ENCODE measurements around the gene NUDCD3.

Gene NUDCD3

DNA sequence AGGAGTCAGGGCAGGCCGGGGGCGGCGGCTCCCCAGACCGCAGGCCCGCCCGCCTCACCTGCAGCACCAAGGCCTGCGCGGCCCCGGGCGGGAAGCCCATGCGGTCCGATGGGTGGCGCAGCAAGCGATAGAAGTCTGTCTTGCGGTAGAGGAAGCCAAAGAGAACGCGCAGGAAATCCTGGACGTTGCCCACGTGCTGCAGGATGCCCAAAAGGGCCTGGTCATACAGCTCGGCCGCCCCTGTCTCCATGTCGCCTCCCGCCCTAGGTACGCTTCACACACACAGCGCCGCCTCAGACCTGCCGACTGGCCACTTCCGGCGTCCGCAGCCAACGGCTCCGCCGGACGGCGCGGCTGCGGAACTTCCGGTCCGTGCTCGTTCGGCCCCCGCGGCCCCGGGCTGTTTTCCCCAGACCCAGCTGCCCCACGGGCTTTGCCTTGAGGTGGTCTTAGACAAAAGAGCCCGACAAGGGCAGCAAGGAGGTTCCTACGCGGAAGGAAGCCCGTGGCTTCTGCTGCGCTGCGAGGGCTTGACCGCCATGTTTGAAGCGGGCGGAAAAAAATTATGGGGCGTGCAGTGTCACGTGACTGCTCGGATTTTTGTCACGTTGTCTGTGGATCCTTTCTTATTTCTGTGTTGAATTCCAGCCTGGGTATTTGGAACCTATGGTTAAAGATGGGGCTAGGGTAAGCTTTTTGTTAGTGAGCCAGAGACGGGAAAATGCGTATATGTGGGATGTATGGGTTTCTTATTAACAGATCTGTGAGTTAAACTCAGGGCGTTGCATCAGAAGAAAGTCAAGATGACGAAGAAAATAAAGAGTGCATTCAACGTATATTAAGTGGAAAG is at the start of gene NUDCD3:
TSS of gene NUDCD3 (minus strand) at position 308 of the 850 bp plus-strand sequence. CDS start at position 250, 58 bp downstream.
- peak; percentile 93 for DNase-seq

DNA sequence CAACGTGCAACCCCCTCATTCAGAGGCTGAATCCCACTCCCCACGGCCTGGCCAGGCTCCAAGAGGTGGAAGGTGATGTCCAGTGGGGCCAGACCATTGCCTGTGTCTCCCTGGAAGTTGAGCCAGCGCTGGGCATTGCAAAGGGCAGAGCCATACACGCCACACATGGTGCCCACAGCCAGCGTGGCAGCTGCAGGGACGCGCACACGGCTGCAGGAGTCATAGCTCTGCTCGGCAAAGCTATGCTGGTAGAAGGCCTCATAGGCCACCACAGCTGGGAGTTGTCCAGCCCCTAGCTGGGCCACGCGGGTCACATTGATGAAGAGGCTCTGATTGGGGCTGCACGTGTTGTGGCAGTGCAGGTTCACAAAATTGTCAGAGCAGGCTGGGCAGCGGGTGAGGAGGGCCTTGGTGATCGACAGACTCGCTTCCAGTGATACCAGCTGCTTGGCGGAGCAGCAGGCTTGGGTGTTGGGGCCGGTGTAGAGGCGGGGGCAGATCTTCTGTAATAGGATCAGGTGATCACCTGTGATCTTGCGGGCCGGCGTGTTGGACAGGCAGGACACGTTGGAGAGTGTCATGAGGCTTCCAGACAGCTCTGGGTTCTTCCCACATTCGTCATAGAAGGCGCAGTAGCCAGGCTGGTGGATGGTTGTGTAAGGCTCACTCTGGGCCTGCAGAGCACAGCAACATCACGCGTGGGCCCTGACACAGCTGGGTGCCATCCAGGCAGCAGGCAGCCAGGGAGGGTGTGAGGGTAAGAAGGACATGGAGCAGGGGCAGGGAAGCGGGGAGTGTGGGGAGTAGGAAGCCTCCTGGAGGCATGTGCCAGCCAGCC is 49.4 kb upstream of the NUDCD3 start:
- peak; percentile 41 for DNase-seq

DNA sequence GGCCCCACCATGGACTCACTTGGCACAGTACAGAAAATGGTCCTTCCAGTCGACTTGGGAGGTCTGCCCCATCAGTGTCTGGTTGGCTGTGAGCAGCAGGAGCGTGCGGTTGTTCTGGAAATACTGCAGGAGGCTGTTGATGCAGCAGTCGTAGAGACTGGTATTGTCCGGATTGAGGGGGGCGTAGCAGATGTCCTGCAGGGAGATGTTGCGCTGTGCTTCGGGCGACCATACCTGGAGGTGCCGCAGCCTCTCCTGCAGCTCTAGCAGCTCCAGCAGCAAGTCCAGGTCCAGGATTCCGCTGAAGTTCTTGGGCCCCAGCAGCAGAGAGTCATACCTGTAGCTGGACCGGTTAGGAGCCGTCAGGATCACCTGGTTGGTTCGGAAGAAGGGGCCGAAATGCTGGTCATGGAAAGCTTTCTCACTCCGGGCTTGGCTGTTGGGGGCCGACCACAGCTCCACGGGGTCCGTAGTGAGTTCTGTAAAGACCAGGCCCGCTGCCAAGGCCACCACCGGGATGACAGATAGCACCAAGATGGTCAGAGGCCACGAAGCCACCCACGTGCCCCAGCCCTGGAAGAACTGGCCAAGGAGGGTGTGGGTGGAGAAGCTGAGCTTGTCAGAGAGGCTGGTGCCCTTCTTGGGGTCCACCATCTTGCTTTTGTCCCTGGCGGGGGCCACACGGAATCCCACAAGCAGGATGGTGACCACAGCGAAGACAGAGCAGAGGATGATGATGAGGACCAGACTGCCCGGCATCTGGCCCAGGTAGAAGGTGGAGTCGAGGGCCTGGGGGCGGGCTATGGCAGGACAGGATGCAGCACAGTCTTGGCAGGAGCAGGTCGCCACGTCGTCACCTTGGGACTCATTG is 48.6 kb upstream of the NUDCD3 start:
- DNase-seq: no peak

DNA sequence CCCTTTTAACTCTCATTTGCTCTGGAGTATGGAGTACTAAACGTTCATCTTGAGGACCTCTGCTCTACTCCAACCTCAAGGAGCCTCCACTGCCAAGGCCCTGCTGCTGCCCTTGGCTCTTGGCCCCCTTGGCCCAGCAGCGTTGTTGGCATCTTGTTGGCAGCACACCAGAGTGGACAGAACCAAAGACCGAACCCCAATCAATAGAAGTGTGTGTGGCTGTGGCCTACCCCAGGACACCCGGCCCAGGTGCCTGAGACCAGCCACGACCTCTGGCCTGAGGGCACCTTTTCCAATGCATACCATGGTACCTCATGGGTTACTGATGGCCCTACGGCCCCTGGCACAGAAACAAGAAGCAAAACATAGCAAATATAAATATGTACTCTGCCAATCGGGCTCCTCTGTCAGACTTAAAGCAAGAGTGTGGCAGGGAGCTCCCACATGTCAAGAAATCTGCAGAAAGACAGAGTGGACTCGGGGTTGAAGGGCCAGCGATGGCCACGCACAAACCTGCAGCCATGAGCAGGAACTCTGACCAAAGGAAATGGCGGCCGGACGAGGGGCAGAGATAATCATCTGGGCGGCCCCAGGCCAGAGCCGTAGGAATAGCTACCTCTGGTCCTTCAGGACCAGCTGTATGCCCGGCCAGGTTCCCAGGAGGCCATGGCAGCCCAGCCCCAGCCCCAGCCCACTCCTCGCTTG is 47.8 kb upstream of the NUDCD3 start:
- DNase-seq: no peak

DNA sequence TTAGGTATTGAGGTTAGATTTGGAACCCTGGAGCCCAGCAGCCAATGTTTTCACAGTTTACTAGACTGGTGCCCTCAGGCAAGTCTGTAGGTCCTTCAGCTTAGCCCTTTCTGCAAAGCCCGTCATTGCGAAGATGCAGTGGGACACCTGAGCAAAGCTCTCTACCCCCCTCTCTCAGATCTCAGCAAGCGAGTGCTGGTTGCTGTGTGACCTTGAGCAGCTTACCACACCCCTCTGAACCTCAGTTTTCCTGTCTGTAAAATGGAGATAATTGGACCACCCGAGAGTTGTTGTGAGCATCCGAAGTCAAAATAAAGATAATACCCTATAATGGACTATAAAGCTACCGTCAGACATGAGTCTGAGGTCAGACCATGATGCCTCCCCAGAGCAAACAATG is 47.0 kb upstream of the NUDCD3 start:
- DNase-seq: no peak

DNA sequence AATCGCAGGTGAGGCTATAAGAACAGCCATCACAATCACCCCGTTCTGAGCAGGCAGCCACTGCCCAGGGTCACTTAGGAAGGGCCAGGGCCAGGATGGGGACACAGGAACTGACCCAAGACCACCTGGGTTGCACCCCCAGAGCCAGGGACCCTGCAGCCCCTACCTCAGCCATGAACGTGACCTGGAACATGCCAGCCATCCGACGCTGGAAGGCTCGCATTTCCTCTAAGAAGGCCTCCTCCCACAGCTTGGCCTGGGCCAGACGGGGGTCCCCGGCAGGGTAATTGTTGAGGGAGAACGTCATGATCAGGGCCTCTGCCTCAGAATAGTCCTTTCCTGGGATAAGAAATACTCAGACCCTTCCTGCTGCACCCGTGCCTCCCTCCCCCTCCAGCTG is 45.6 kb upstream of the NUDCD3 start:
- no peak for DNase-seq

DNA sequence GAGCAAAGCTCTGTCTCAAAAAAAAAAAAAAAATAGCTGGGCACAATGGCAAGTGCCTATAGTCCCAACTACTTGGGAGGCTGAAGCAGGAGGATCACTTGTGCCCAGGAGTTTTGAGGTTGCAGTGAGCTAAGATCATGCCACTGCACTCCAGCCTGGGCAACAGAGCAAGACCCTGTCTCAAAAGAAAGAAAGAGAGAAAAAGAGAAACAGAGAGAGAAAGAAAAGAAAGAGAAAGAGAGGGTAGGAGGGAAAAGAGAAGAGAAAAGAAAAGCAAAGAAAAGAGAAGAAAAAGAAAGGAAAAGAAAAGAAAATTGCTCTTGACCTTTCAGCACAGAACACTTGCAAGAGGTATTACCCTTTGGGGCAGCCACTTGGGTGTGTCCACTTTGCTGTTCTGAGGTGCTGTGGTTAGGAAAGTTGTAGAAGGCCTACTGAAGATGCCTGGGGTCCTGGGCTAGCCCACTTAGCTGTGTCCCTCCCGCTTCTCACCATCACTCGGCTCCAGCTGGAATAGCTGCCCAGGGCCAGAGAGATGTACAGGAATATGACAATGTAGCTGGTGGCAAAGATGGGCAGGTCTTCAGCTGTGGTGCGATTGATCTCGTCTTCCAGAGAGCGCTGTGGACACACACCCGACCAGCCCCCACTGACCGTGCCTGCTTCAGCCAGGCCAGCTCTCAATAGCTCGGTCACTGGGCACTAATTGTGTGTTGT is 45.0 kb upstream of the NUDCD3 start:
- peak; percentile 37 for DNase-seq

DNA sequence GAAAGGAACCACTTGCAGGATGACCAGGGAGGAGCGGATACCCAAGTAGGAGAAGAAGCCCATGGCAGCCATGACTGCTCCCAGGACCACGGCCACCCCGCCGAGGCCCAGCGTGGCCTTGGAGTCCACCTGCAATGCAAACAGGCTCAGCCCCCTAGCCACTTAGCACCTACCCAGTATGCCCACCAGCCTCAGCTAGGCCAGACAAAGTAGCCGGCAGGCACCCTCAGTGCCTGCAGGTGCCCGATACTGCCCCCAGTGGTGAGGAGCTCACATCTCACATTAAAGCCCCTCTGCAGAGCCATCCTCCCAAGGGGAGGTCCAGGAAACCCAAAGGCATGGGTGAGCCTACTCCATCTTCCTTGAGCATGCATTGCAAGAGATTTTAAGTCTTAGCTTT is 44.0 kb upstream of the NUDCD3 start:
- DNase-seq: peak; percentile 80

DNA sequence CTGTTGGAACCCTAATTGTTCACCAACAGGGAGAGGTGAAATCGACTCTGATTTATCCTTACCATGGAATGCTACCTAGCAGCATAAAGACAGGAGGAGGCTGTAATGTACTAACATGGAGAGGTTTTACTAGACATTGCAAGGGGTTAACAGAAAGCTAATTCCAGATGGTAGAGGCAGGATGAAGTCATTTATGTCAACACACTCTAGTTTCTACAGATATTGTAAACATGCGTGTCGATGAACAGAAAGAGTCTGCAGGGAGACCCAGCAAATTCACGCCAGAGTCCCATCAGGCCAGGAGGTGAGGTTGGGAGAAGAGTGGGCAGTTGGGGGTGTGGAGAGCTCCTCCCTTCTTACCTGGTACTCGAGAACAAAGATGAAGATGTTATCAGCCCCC is 43.6 kb upstream of the NUDCD3 start:
- no peak for DNase-seq

DNA sequence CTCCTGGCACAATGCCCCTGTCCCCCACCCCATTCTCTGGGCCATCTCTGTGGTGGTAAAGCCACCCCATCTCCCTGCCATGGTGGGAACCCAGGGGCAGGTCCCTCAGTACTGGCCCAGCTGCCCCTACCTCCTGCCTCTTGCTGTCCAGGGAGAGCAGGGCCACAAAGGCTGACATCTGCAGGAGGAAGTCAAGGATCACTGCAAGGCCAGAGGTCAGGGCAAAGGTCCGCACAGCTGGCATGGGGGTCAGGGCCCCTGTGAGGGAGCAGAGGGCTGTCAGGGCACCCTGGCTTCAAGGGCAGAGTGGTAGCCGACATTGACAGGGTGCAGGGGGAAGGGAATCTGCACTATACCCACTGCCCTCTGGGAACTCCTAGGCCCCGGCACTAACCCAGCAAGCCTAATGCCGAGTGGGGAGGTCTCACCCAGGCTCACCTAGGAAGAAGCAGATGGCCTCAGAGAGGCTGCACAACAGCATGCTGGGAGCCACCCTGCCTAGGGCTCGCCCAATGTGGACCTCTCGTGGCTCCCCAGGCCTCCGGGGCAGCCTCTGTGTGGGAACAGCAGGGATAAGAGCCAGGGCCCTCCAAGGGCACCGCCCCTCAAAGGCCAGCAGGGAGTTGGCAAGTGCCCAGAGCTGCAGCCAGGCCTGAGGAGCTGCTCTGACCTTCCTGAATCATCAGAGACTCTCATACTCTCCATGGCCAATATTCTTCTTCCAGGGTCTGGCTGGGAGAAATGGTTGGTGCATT is 43.0 kb upstream of the NUDCD3 start:
- no peak for DNase-seq

DNA sequence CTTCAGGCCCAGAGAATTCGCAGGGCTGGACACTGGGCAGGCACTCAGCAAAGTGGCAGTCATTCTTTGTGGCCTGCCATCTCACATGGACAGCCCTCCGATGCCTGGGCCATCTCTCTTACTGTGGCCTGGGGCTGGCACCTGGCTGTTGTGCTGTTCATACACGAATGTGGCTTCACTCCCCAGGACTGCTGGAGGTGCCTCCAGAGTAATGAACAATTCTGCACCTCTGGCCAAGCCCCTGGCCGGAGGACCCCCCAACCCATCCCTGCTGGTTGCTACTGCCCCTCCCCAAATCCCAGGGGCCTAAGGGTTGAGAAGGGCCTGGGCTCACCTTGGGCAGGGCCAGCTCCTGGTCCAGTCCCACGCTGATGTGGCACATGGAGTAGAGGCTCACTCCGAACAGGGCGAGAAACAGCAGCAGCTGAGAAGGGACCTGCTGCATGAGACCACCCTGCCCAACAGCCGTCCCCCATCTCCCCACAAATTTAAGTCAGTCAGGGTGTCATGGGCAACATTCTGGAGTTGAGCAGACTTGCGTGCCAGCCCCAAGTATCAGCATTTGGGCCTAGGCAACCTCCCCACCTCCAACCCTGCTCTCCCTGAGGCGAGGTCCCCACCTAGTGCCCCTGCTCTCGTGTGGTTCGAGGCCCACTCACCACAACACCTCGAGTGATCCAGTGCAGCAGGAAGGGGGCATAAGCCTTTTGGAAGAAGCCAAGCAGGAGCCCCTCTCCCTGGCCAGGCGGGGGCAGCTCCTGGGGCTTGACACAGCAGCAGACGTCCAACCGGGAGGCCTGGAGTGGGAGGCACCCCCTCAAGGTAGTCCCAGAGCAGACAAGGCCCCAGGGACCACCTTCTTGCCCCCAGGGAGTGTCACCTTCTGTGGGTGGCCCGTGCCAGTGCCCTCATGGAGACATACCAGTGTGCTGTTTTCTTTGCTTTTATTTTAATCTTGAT is 41.2 kb upstream of the NUDCD3 start:
- DNase-seq: peak; percentile 39

DNA sequence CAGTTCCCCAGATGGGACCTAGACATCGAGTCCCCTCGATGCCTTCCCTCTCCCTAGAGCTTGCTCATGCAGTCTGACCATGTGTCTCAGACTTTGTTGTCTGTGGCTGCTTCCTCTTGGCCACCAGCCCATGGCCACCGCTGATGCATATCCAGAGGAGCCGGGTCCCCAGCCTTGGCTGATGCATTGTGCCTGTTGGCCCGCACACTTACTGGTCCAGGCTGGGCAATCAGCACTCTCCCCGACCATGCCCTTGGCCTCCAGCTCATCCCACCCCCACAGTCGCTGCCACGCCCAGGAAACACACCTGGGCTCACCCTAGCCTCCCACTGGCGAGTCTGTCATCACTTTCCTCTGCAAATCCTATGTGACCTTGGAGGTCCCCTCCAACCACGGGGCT is 40.5 kb upstream of the NUDCD3 start:
- DNase-seq: no peak

DNA sequence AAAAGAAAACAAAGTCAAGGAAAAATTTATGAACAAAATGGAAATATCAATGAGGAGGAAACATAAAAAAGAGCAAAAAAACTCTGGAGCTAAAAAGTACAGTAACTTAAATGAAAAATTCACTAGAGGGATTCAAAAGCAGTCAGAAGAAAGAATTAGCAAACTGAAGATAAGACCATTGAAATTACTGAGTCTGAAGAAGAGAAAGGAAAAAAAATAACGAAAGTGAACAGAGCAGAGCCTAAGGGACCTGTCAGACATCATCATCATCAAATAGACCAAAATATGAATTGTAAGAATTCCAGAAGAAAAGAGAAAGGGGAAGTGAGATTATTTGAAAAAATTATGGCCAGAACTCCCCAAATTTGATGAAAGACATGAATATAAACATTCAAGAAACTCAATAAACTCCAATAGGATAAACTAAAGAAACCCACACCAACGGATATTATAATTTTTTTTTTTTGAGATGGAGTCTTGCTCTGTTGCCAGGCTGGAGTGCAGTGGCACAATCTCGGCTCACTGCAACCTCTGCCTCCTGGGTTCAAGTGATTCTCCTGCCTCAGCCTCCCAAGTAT is 34.4 kb upstream of the NUDCD3 start:
- no peak for DNase-seq

DNA sequence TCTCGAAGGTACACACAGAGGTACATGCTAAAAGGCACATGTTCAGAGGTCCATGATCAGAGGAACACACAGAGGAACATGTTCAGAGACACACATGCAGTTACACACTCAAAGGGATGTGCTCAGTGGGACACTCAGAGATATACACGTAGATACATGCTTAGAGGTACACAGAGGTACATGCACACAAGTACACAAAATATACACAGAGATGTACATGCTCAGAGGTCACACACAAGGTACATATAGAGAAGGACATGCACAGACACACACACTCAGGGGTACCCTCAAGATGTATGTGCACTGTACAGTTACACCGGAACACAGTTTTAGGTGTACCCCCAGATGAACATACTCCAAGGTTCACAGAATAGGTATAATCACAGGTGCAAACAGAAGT is 31.9 kb upstream of the NUDCD3 start:
- DNase-seq: no peak

DNA sequence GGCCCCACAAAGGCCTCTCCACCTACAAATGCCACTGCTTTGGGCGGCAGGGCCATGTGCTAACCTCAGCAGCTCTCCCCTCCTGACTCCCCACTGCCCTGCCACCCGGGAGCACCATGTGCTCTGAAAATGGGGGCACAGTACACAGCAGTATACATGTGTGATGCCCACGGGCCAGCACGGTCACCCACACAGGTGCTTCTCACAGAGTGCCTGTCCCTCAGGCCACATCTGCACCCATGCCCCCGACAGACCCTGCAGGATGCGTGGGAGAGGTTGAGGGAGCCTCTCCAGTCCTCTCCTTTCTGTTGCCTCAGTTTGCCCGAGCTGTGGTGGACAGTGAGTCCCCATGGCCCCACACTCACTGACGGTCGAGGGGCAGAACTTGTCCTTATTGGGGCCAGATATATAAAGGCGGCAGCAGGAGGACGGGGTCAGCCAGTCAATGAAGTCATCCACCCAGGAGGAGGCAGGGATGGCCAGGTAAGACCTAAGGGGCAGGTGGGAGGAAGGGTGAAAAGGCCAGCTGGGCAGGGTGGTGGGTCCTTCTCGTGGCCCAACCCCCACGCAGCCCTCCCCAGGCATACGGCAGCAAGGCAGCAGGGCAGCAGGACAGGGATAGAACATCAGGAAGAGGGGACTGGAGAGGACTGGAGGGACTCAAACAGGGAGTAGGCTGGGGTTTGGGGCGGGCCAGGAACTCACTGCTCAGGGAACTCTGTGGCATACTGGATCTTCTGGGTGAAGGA is 31.1 kb upstream of the NUDCD3 start:
- DNase-seq: peak; percentile 48

DNA sequence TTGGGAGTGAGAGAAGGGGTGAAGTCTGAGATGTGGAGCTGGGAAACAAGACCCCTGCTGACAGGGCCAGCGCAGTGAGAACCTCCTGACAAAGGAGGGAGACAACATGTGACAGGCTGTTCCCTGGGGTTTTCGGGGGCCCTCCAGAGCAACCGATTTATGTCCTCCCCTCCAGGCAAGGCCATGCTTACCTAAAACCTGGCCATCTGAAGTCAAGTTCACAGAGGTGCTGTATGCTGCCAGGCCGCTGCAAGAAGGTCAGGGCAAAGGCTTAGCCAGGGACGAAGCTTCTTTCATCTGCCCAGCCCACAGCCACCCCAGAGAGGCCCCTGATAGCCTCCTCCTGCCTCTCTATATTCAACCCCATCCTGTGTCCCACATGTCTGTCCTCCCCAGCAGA is 30.1 kb upstream of the NUDCD3 start:
- DNase-seq: no peak

DNA sequence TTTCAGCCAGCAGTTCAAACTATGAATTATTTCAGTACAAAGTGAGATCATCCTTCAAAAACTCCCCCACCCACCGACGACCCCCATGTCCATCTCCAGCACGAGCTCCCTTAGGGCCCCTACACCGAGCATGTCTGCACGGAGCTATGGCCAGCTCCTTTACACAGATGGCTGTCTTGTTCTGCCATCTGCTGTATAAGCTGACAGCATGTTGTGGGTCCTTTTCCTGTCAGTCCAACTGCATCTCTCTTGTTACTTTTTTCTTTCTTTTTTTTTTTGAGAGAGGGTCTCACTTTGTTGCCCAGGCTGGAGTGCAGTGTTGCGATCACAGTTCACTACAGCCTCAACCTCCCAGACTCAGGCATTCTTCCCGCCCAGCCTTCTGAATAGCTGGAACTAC is 29.1 kb upstream of the NUDCD3 start:
- DNase-seq: no peak

DNA sequence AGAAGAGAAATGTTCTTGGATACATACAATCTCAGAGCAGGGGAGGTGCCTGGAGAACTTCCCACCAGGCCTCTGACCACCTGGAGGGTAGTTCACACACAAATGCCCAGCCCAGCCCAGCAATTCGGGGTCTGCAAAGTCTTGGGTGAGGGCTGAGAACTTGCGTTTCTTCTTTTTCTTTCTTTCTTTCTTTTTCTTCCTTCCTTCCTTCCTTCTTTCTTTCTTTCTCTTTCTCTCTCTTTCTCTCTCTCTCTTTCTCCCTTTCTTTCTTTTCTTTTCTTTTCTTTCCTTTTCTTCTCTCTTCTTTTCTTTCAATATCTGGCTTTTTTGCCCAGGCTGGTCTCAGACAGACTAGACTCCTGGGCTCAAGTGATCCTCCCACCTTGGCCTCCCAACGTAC is 28.3 kb upstream of the NUDCD3 start:
- no peak for DNase-seq

DNA sequence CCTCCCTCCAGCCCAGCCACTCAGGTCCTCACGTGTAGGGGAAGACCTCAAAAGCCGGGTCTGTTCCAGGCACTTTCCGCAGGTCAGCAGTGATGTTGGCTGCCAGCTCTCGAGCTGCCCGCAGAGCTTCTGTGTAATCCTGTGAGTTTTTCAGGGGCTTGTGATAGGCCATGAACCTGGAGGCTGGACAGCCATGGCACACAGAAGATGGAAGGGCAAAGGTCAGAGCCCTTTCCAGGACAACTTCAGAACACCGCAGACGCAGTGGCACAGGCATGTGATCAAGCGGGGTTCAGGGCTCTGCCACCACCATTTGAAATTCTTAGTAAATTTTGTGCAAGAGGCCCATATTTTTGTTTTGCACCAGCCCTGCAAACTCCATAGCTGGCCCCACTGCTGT is 26.7 kb upstream of the NUDCD3 start:
- no peak for DNase-seq
